Mammary epithelial cell (primary cell): ENCODE results near the gene ZNF503.

ENCODE experiments used
- CTCF ChIP-seq, 2 donors: IDR thresholded peaks in 1 of 2; conservative IDR thresholded peaks in 1 of 2; 2 replicates each; pipeline ENCODE4 v1.5.1; 2011 to 2012; ENCODE audit warnings: inconsistent platforms in 2 of 2, low read length in 2 of 2, mild to moderate bottlenecking in 2 of 2, control low read depth in 1 of 2, low read depth in 1 of 2; ENCODE audit not compliant: insufficient read depth in 1 of 2; ENCODE audit errors: extremely low read depth in 1 of 2
- EZH2 ChIP-seq: IDR thresholded peaks from 2 replicates; pipeline ENCODE4 v1.6.1; 2012; ENCODE audit warnings: low read length, inconsistent platforms, borderline replicate concordance

- TF ChIP-seq CTCF (conservative IDR thresholded peaks at IDR 0.05 in 1 of 2, IDR thresholded peaks at IDR 0.05 in 1 of 2; ENCODE audit: extremely low read depth in 1 of 2, insufficient read depth in 1 of 2, low read depth in 1 of 2, low read length in 2 of 2) (no peak), EZH2 (no peak)
Observed at GRCh38 chr10:75448166-75448565, 46.6 kb upstream of the ZNF503 start.
